SK-N-SH treated with all-trans-retinoic acid at 6 μM for 48 hours (cell line): ENCODE results near the gene MC3R.

ENCODE experiments used
- TOX ChIP-seq: fragments of 250-450 bp; sonication (Bioruptor Pico); IDR thresholded peaks from 2 replicates; pipeline ENCODE4 v1.8.0; 2021; ENCODE audit warnings: mild to moderate bottlenecking, moderate library complexity, borderline replicate concordance
- ZFP30 ChIP-seq: fragments of 450-650 bp; formaldehyde crosslinking; IDR thresholded peaks from 2 replicates; pipeline ENCODE4 v1.5.0; 2022; ENCODE audit warnings: mild to moderate bottlenecking, moderate library complexity
- ZNF8 ChIP-seq: fragments of 450-650 bp; formaldehyde crosslinking; IDR thresholded peaks from 2 replicates; pipeline ENCODE4 v1.5.0; 2020; ENCODE audit warnings: mild to moderate bottlenecking, moderate library complexity

DNA sequence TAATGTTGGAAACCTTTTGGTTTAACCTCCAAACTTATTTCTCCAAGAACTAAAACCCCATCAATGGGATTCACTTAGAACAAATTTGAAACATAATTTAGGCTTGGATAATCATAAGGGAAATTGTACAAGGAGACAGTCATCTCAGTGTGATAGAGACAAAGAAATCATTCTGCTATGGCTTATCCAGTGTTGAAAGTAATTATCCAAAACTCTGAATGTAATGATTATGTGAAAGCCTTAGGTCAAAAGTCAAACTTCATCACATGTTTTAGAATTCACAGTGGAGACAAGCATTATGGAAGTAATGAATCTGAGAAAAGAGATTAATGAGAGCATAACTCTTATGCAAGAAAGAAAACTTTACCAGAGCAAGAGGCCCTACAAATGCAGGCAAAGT is 20.0 kb downstream of the MC3R start:
- TF ChIP-seq TOX (CRISPR knock-in tag) (no peak), ZFP30 (no peak), ZNF8 (CRISPR knock-in tag) (no peak)
